ENCODE data around the gene VENTX.

DNA sequence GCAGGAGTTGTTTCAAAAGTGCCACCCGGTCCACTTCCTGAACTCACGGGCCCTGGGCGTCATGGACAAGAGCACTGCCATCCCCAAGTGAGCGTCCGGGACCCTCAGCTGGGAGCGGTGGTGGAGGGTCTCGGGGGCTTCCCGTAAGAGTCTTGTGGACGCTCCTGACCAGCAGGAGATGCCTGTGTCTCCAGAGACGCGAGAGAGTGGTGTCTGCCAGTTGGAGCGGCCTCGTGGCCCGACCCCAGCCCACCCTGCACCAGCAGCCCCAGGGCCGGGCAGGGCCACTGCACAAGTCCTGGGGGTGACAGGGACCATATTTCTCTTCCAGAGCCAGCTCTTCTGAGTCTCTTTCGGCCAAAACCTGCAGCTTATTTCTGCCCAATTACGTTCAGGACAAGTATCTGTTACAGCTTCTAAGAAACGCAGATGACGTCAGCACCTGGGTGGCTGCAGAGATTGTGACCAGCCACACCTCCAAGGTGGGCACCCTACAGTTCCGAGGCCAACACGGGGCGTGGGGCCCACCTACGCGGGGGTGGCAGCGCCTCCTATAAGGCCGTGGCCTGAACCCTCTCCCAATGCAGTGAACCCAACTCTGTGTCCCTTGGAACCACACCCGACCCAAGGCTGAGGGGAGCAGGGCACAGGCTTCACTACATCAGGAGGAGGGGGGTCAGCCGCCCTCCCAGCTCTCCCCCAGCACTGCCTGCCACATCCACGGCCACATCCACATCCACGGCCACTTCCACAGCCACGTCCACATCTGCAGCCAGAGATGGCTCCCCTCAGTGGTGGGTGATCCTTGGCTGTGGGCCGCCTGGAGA, 23.8 kb upstream of the VENTX start:
- TF ChIP-seq POLR2A (IDR thresholded peaks at IDR 0.05; ENCODE audit: low read depth, low read length) (no peak), POLR2AphosphoS5 (IDR thresholded peaks at IDR 0.05; ENCODE audit: low read depth, low read length) (no peak), TAF1 (IDR thresholded peaks at IDR 0.05; ENCODE audit: borderline replicate concordance, low read depth, low read length) (no peak)
